Kasumi-1 (cell line): ENCODE results near the gene ZNF750.

Source experiments
- DNase-seq, 2 experiments: peaks; one replicate each; lab custom pipeline; 2025; lab: John Stamatoyannopoulos, UW

Gene ZNF750

DNA sequence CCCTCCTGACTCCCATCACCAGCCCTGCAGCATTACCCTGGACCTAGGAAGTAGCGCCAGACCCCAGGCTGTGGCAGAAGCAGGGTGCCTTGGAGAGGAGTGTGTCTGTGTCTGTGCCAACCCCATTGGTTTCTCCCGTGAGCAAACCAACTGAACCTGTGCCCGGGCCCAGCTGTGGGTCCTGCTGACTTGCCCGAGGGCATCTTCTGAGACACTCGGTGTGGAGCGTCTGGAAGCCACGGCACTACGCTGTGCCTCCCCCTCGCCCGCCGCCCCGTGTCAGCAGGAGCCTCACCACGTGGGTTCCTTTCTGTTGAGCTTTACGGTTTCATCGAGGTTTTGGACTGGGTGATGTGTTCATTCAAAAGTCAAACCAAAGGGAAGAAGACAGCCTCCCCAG is 27.8 kb downstream of the ZNF750 start:
- no peak for DNase-seq

DNA sequence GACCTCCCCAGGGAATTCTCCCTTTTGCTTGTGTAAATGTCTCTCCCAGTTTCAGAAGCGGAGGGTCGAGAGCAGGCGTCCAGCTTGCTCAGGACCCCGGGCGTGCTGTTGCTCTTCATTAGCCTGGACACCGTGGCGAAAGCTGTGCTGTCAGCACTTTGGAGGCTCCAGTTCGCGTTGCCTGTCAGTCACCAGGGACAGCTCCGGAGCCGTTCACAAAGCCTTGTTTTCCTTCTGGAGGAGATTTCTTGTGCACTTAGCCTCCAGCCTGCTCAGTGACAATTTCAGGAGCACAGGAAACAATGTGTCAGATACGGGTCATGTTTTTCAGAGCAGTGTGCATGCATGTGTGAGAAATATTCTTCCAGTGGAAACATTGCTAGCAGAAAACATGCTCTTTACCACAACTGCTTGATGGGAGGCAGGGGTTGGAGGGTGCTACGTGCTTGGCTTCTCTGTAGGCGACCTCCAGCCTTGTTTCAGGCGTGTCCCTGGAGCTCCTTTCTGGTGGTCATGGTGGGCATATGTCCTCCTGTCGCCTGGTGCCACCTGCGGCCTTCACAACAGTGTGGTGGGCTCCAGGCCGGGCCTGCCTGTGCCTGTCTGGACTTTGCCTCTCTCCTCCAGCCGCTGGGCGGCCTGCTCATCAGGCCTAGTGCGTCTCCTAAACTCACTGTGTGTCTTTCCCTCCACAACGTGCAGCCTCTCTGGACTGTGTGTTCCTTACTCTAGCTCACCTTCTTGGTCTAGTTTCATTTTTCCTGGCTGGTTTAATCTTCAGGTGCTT is 29.0 kb downstream of the ZNF750 start:
- DNase-seq: no peak

DNA sequence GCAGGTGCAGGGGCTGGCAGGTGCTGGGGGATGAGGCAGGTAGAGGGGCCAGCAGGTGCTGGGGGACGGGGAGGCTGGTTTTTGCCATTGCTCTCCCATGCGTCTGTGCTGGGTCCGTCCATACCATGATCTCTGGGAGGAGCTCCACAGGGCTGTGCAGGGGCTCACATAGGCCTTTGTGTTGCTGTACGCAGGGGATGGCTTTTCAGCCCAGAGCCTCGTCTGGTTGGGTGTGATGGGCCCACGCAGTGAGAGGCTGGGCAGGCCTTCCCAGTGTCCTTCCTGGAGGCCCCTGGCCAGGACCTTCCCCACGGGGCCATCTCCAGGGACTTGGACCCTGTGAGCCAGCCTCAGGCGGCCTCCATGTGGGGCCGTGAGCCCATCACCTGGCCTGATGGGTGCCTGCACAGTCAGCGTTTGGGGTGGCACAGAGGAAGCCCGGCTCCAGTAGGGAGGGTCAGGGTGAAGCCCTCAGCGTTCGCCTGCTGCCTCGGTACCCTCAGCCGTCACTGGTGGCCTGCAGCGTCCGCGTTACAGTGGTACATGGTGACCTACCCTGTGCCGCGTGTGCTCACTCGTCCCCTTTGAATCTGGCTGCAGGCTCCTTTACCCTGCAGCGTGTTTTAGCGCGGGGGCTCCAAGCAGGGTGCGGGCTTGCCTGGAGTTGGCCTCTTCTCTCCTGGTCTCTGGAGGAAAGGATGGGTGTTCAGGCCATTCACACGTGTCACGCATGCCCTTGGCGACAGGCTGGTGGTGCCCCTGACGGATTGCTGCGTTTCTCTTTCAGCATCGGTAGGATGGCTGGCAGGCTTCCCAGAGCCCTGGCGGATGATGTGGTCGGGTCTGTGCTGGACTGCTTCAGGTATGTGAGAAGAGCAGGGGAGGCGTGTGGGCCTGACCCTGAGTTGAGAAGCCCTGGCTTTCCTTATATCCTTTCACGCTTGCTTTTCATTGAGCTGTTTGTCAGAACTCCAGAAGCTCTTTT is 30.6 kb downstream of the ZNF750 start:
- no peak for DNase-seq

DNA sequence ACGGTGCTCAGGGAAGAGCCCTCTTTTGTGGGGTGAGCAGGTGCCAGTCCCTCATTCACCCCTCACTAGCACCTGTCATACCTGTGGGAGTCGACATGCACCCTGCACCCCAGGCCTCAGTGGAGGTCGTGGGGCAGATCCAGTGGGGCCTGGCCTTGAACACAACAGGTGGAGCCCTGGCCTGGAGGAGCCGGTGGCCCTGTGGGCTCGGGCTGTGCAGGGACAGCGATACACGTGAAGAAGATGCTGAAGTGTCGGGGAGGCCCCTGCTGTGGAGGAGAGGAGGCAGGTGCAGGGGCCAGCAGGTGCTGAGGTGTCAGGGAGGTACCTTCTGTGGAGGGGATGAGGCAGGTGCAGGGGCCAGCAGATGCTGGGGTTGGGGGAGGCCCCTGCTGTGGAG is 31.8 kb downstream of the ZNF750 start:
- no peak for DNase-seq

GRCh38 chr17:82807562-82807961 is 32.3 kb downstream of the ZNF750 start:
- DNase-seq: no peak

- DNase-seq: no peak
These were observed 32.7 kb downstream of the ZNF750 start for GRCh38 chr17:82807101-82807500.

- DNase-seq: no peak
These were observed 33.2 kb downstream of the ZNF750 start for GRCh38 chr17:82806645-82807044.

DNA sequence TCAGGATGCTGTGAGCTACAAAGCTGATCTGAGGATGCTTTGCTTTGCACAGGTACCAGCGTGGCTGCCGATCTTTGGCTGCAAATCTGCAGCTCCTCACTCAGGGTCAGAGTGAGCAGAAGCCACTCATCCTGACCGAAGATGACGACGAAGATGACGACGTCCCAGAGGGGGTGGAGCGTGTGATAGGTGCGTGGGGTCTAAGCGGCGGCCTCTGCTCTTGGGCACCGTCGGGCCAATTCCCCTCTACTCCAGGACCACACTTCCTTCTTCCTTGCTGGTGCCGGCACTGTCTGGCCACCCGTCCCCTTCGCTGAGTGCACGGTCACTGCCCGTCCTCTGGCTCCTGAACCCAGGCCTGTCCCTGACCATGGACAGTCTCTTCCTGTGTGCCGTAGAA is 34.0 kb downstream of the ZNF750 start:
- DNase-seq: no peak

- DNase-seq: no peak
These were observed 34.6 kb downstream of the ZNF750 start for GRCh38 chr17:82805254-82805653.

- no peak for DNase-seq
These were observed 35.2 kb downstream of the ZNF750 start for GRCh38 chr17:82804442-82805191.

DNA sequence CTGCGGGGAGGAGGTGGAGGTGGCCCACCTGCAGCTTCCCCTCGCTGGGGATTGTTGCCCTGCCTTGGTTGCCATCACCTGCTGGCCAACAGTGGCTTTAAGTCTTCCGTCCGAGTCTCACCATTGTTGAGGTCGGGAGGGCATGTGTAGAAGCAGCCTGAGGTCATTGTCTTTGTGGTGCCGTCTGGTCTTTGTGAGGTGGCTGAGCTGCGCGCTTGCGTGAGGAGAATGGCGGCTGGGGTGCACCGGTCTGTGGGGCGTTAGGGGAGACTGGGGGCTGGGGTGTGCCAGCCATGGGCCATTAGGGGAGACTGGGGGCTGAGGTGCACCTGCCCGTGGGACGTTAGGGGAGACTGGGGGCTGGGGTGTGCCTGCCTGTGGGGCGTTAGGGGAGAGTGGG is 36.2 kb downstream of the ZNF750 start:
- no peak for DNase-seq

DNA sequence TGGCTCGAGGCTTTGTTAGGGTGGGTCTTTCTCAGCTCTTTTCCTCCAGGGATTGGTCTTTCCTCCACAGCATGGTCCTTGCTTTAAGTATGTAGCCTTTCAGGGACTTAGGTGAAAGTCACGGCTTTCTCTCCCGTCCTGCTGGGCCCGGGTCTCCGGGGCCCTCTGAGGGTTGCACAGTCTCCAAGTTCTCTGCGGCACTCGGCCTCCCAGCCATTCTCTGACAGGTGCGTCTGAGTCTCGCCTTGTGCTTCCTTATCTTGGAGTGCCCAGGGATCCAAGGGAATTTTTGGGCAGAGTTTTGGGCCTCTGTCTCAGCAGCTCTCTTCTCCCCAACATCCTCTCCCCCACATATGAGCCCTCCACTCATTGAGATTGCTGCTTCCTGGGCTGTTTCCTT is 36.6 kb downstream of the ZNF750 start:
- no peak for DNase-seq

DNA sequence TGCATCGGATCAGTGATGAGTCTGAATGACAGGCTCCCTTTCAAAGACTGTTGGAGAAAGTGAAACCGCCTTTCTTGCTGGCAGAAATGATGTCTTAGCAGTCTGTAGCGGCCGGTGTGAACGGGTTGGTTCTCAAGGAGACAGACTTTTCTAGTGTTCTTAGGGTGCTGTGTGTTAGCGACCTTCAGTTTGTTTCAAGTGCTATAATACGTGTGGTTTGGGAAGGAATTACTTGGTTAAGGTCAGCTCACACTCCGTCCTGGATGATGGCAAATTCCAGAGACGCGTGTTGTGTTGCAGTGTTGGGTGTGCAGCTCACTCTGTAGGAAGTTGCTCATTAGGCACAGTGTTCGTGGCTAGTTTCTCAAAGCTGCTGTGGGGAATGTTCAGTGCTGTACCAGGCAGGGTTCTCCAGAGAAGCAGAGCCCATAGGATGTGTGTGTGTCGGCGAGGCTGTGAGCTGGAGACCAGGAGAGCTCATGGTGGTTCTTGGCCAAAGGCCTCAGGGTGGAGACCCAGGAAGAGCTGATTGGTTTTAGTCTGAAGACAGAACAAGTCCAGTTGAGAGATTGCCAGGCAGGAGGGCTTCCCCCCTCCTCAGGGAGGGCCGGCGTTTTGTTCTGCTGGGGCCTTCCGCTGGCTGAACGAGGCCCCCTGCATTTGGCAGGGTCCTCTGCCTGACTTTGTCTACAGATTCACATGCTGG is 37.6 kb downstream of the ZNF750 start:
- DNase-seq: no peak

DNA sequence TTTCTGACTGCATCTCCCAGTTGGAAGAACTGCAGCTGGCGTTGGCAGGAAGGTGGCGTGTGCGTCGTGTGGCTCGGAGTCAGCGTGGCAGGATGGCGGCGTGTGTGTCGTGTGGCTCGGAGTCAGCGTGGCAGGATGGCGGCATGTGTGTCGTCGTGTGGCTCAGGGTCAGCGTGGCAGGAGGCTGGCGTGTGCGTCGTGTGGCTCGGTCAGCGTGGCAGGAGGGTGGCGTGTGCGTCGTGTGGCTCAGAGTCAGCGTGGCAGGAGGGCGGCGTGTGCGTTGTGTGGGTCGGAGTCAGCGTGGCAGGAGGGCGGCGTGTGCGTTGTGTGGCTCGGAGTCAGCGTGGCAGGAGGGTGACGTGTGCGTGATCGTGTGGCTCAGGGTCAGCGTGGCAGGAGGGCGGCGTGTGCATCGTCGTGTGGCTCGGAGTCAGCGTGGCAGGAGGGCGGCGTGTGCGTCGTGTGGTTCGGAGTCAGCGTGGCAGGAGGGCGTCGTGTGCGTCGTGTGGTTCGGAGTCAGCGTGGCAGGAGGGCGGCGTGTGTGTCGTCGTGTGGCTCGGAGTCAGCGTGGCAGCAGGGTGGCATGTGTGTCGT is 38.3 kb downstream of the ZNF750 start:
- no peak for DNase-seq

- no peak for DNase-seq
These were observed 38.9 kb downstream of the ZNF750 start for GRCh38 chr17:82800885-82801284.

- DNase-seq: no peak
These were observed 40.2 kb downstream of the ZNF750 start for GRCh38 chr17:82799591-82799990.

DNA sequence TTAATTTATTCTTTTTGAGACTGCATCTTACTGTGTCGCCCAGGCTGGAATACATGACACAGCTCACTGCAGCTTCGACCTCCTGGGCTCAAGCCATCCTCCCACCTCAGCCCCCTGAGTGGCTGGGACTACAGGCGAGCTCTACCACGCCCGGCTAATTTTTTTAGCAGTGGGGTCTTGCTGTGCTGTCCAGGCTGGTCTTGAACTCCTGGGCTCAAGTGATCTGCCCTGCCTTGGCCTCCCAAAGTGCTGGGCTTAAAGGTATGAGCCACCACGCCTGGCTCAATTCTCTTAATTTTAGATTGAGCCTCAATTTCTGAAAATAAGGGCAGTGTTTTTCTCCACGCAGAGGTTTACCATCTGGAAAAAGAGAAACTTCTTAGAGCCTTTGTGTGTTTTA is 41.1 kb downstream of the ZNF750 start:
- DNase-seq: no peak

GRCh38 chr17:82797061-82797460 is 42.8 kb downstream of the ZNF750 start:
- DNase-seq: no peak

DNA sequence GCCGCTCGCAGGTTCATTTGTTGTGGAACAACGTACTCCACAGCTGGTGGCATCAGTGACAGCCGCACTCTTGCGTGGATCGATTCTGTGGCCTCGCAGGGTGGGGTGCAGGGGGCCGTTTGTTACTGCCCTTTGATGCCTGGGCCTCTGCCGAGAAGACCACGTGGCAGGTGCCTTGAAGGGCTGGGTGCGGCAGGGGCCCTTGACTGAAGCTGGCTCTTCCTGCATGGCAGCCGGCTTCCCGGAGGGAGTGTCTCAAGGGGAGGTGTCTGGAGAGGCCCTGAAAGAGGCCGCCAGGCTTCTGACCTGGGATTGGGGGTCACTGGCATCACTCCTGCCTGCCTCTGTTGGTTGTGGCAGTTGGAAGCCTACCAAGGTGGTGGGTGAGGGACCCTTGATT is 44.2 kb downstream of the ZNF750 start:
- DNase-seq: no peak

DNA sequence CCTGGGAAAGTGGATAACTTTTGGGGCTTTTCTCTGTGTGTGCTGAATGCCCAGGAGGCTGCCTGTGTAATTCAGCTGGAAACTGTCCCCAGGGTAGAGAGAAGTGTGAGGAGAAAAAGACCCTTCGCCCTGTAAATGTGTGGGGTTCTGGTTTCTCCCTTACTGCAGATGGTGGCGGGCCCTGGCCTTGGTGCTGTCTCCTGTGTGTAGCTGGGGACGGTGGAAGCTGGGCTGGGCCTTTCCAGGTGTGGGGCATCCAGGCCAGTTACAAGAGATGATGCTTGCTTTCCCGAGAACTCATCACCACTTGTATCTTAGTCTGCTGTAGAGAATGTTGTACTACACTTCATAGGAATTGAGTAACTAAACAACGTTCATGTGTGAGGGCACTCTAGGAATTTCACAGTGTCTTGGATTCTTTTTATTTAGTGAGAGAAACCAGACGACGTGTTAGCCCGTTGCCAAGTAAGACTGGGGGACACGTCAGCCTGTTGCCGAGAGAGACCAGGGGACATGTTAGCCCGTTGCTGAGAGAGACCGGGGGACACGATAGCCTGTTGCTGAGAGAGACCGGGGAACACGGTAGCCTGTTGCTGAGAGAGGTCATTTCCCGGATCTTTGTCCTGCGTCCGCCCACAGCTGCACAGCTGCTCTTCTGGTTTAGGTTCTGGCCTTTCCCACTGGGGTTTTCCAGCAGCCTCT is 44.9 kb downstream of the ZNF750 start:
- no peak for DNase-seq
